SK-N-SH (cell line): Measurements from ENCODE around the gene WWOX. TPM values are rescaled to one million over a fixed set of nuclear protein-coding genes. Genes with fewer than 3 reads are reported as not detected.

Experiments used
- CTCF ChIA-PET: fragments of 300-600, 350-600 bp; formaldehyde crosslinking; extraction: SDS; loops from one replicate; lab custom pipeline; 2021; lab: Yijun Ruan, JAX
- POLR2A ChIA-PET: fragments of 350-600 bp; sonication (Branson Sonifier 250); formaldehyde crosslinking; extraction: SDS; loops from one replicate; lab custom pipeline; 2020; ENCODE audit warnings: antibody characterized with exemption, inconsistent platforms; lab: Yijun Ruan, JAX
- DNase-seq: peaks from one replicate; pipeline ENCODE4 v3.0.0; 2012
- H2AFZ ChIP-seq: fragments of 200-600 bp; sonication (generic); 2 replicates; pipeline ENCODE4 v1.8.1; 2016; ENCODE audit warnings: antibody characterized with exemption, mild to moderate bottlenecking, low read depth
- H3F3A ChIP-seq: fragments of 200-600 bp; sonication (generic); replicated peaks from 2 replicates; pipeline ENCODE3; 2016; ENCODE audit warnings: antibody characterized with exemption, mild to moderate bottlenecking; ENCODE audit not compliant: insufficient read depth
- H3K27ac ChIP-seq, 2 experiments: fragments of 200-500 bp in 1 of 2; fragments of 200-600 bp in 1 of 2; sonication (Bioruptor generic) in 1 of 2; sonication (generic), shearing (Covaris generic) in 1 of 2; 2 replicates each; pipeline versions ENCODE4 v1.5.1 to v1.6.1; 2014 to 2016; ENCODE audit warnings: low read depth in 2 of 2, inconsistent platforms in 1 of 2, low read length in 1 of 2, mild to moderate bottlenecking in 1 of 2, mixed read lengths in 1 of 2
- H3K27me3 ChIP-seq: fragments of 200-600 bp; sonication (generic), shearing (Covaris generic); 2 replicates; pipeline ENCODE4 v1.6.1; 2016; ENCODE audit warnings: mixed run types; ENCODE audit not compliant: insufficient read depth
- H3K36me3 ChIP-seq, 2 experiments: fragments of 200-500 bp in 1 of 2; fragments of 200-600 bp in 1 of 2; sonication (Bioruptor generic) in 1 of 2; sonication (generic) in 1 of 2; replicated peaks in 1 of 2; 2 replicates each; pipeline versions ENCODE3 to v1.5.1; 2014 to 2016; ENCODE audit warnings: low read length in 1 of 2, mild to moderate bottlenecking in 1 of 2; ENCODE audit not compliant: insufficient read depth in 2 of 2, control insufficient read depth in 1 of 2
- H3K4me1 ChIP-seq, 2 experiments: fragments of 200-500 bp in 1 of 2; fragments of 200-600 bp in 1 of 2; sonication (Bioruptor generic) in 1 of 2; sonication (generic), shearing (Covaris generic) in 1 of 2; 2 replicates each; pipeline versions ENCODE4 v1.5.1 to v1.6.1; 2014 to 2016; ENCODE audit warnings: low read depth in 1 of 2, low read length in 1 of 2, mixed run types in 1 of 2; ENCODE audit not compliant: insufficient read depth in 2 of 2, control insufficient read depth in 1 of 2
- H3K4me2 ChIP-seq: fragments of 200-600 bp; sonication (generic), shearing (Covaris generic); 2 replicates; pipeline ENCODE4 v1.6.1; 2017; ENCODE audit warnings: mixed run types
- H3K4me3 ChIP-seq, 2 experiments: fragments of 200-500 bp in 1 of 2; fragments of 200-600 bp in 1 of 2; sonication (Bioruptor generic) in 1 of 2; sonication (generic), shearing (Covaris generic) in 1 of 2; 2 replicates each; pipeline versions ENCODE4 v1.5.1 to v1.8.1; 2014 to 2016; ENCODE audit warnings: low read depth in 2 of 2, inconsistent platforms in 1 of 2, low read length in 1 of 2, mild to moderate bottlenecking in 1 of 2, mixed read lengths in 1 of 2, moderate library complexity in 1 of 2
- H3K79me2 ChIP-seq: fragments of 200-600 bp; sonication (generic); 2 replicates; pipeline ENCODE4 v1.8.1; 2017; ENCODE audit warnings: mild to moderate bottlenecking; ENCODE audit not compliant: insufficient read depth
- H3K9ac ChIP-seq: fragments of 200-600 bp; sonication (generic); 2 replicates; pipeline ENCODE4 v1.6.1; 2017; ENCODE audit warnings: mixed run types
- H3K9me2 ChIP-seq: fragments of 200-600 bp; sonication (generic); 2 replicates; pipeline ENCODE4 v1.6.1; 2017; ENCODE audit warnings: mixed run types
- H3K9me3 ChIP-seq: fragments of 200-600 bp; sonication (generic); 2 replicates; pipeline ENCODE4 v1.6.1; 2017; ENCODE audit warnings: mixed run types, mild to moderate bottlenecking, moderate library complexity
- H4K20me1 ChIP-seq: fragments of 200-600 bp; sonication (generic); 2 replicates; pipeline ENCODE4 v1.6.1; 2017; ENCODE audit warnings: mild to moderate bottlenecking, mixed run types; ENCODE audit not compliant: insufficient read depth
- EZH2phosphoT487 ChIP-seq: fragments of 200-600 bp; sonication (generic); IDR thresholded peaks from 2 replicates; pipeline ENCODE4 v1.6.1; 2017; ENCODE audit warnings: low read depth, mixed run types, mild to moderate bottlenecking, antibody characterized with exemption, moderate library complexity, borderline replicate concordance
- FOSL2 ChIP-seq: IDR thresholded peaks from 2 replicates; pipeline ENCODE4 v1.4.0; 2012; ENCODE audit warnings: low read depth, mild to moderate bottlenecking, moderate library complexity, borderline replicate concordance
- FOXJ3 ChIP-seq: sonication (generic); formaldehyde crosslinking; IDR thresholded peaks from 2 replicates; pipeline ENCODE4 v1.5.1; 2020; ENCODE audit warnings: mild to moderate bottlenecking, missing genetic modification reagents
- FOXM1 ChIP-seq: IDR thresholded peaks from 2 replicates; pipeline ENCODE4 v1.4.0; 2012; ENCODE audit warnings: low read depth, mild to moderate bottlenecking
- GABPA ChIP-seq: IDR thresholded peaks from 2 replicates; pipeline ENCODE4 v1.4.0; 2012; ENCODE audit warnings: low read depth, mild to moderate bottlenecking
- GATA2 ChIP-seq: sonication (generic); formaldehyde crosslinking; IDR thresholded peaks from 2 replicates; pipeline ENCODE4 v1.5.0; 2020; ENCODE audit warnings: mild to moderate bottlenecking, missing genetic modification reagents
- IRF3 ChIP-seq: fragments of 150-350 bp; IDR thresholded peaks from 2 replicates; pipeline ENCODE4 v1.6.1; 2016; ENCODE audit warnings: mild to moderate bottlenecking, low read depth, low read length
- MAX ChIP-seq: IDR thresholded peaks from 2 replicates; pipeline ENCODE4 v1.4.0; 2012; ENCODE audit warnings: low read depth
- MXI1 ChIP-seq: IDR thresholded peaks from 2 replicates; pipeline ENCODE4 v1.6.1; 2012; ENCODE audit warnings: mild to moderate bottlenecking, low read depth, low read length, improper control_type of control experiment
- NFIC ChIP-seq: IDR thresholded peaks from 2 replicates; pipeline ENCODE4 v1.4.0; 2012; ENCODE audit warnings: borderline replicate concordance
- NRF1 ChIP-seq: IDR thresholded peaks from 2 replicates; pipeline ENCODE4 v1.6.1; 2012; ENCODE audit warnings: low read depth, mild to moderate bottlenecking, low read length
- RAD21 ChIP-seq: IDR thresholded peaks from 2 replicates; pipeline ENCODE4 v1.6.1; 2012; ENCODE audit warnings: mild to moderate bottlenecking, low read length
- REST ChIP-seq: IDR thresholded peaks from 2 replicates; pipeline ENCODE4 v1.6.1; 2012; ENCODE audit warnings: mild to moderate bottlenecking, low read depth, low read length, moderate library complexity
- SIN3A ChIP-seq: IDR thresholded peaks from 2 replicates; pipeline ENCODE4 v1.6.1; 2012; ENCODE audit warnings: low read depth, mild to moderate bottlenecking, low read length, moderate library complexity, borderline replicate concordance
- TAF1 ChIP-seq: IDR thresholded peaks from 2 replicates; pipeline ENCODE4 v1.6.1; 2012; ENCODE audit warnings: low read depth, mild to moderate bottlenecking, low read length, moderate library complexity, borderline replicate concordance
- TCF12 ChIP-seq: IDR thresholded peaks from 2 replicates; pipeline ENCODE4 v1.4.0; 2012
- TEAD4 ChIP-seq: IDR thresholded peaks from 2 replicates; pipeline ENCODE4 v1.4.0; 2012; ENCODE audit warnings: mild to moderate bottlenecking, borderline replicate concordance; ENCODE audit not compliant: insufficient read depth
- USF2 ChIP-seq: fragments of 150-350 bp; IDR thresholded peaks from 2 replicates; pipeline ENCODE4 v1.6.1; 2017; ENCODE audit warnings: antibody characterized with exemption, low read length, low read depth, borderline replicate concordance
- ZBTB33 ChIP-seq: IDR thresholded peaks from 2 replicates; pipeline ENCODE4 v1.4.0; 2012; ENCODE audit warnings: low read depth, borderline replicate concordance
- WGBS: methylation state at CpG from one replicate; pipeline ENCODE4 v1.1.6; 2017; ENCODE audit warnings: low lambda C conversion rate; 5-methylcytosine and 5-hydroxymethylcytosine counted together
- polyA plus RNA-seq, 3 experiments: library from polyadenylated mRNA; depleted of rRNA; stranded (reverse); fragments of >200 nt; gene quantifications; 2 replicates each; pipeline ENCODE4 v1.2.3, GENCODE V29; 2012

The WWOX gene
- polyA plus RNA-seq, 1 of the 3 experiments (the other 2 are of a cell fraction): 10.8 TPM

GRCh38 chr16:78889346-78889745, 789.9 kb downstream of the WWOX start:
- H3K36me3 ChIP-seq: no peaks in the 10 kb centered on the region
- no peaks in the 10 kb centered on the region for H3F3A ChIP-seq
- H2AFZ ChIP-seq: no peak overlapping the region
- H3K4me2 ChIP-seq: no peak overlapping the region
- no peak overlapping the region for H3K9ac ChIP-seq
- POLR2A ChIA-PET: no interaction called here
- no peaks in the 10 kb centered on the region for H3K9me3 ChIP-seq
- no peaks in the 10 kb centered on the region for H3K9me2 ChIP-seq
- no peaks in the 10 kb centered on the region for H3K4me1 ChIP-seq
- H4K20me1 ChIP-seq: no peaks in the 10 kb centered on the region
- H3K79me2 ChIP-seq: no peaks in the 10 kb centered on the region
- CTCF ChIA-PET: no interaction called here
- no peak for DNase-seq
- TF ChIP-seq REST (no peak), FOXJ3 (CRISPR knock-in tag) (no peak)
- no peaks in the 10 kb centered on the region for H3K27me3 ChIP-seq
- WGBS: 70% methylated on average over 10 of the region's 10 CpGs
- H3K4me3 ChIP-seq: no peak overlapping the region
- H3K27ac ChIP-seq: no peak overlapping the region

- H3K9me3 ChIP-seq: no peaks in the 10 kb centered on the region
- H3K4me3 ChIP-seq: no peak overlapping the region
- H3F3A ChIP-seq: no peaks in the 10 kb centered on the region
- no peak for DNase-seq
- no peak overlapping the region for H3K27ac ChIP-seq
- H3K79me2 ChIP-seq: no peaks in the 10 kb centered on the region
- H3K27me3 ChIP-seq: no peaks in the 10 kb centered on the region
- no peaks in the 10 kb centered on the region for H3K36me3 ChIP-seq
- no peaks in the 10 kb centered on the region for H3K9me2 ChIP-seq
- H3K4me2 ChIP-seq: no peak overlapping the region
- WGBS: 20% methylated on average over 3 of the region's 3 CpGs
- POLR2A ChIA-PET: no interaction called here
- no peaks in the 10 kb centered on the region for H4K20me1 ChIP-seq
- CTCF ChIA-PET: no interaction called here
- H3K4me1 ChIP-seq: no peaks in the 10 kb centered on the region
- H2AFZ ChIP-seq: no peak overlapping the region
- H3K9ac ChIP-seq: no peak overlapping the region
- TF ChIP-seq FOXM1 (no peak), GATA2 (CRISPR knock-in tag) (no peak), IRF3 (no peak), MXI1 (no peak), MAX (no peak), USF2 (no peak), FOSL2 (no peak), TCF12 (no peak), GABPA (no peak), TAF1 (no peak), SIN3A (no peak), NRF1 (no peak), FOXJ3 (CRISPR knock-in tag) (no peak), TEAD4 (no peak), ZBTB33 (no peak), RAD21 (no peak), EZH2phosphoT487 (no peak), NFIC (no peak)
Observed at GRCh38 chr16:78890373-78890895, 791.0 kb downstream of the WWOX start.
